H1 (cell line): Measurements from ENCODE around the gene AGR3. TPM values are rescaled to one million over a fixed set of nuclear protein-coding genes. Genes with fewer than 3 reads are reported as not detected.

Source experiments
- CEBPB ChIP-seq: IDR thresholded peaks from 2 replicates; pipeline ENCODE4 v1.6.1; 2012; ENCODE audit warnings: low read depth, low read length
- CHD1 ChIP-seq: IDR thresholded peaks from 2 replicates; pipeline ENCODE4 v1.6.1; 2012; ENCODE audit warnings: low read depth, low read length, improper control_type of control experiment
- NANOG ChIP-seq: IDR thresholded peaks from 2 replicates; pipeline ENCODE4 v1.6.1; 2011; ENCODE audit warnings: low read length, low read depth, mild to moderate bottlenecking, inconsistent platforms; ENCODE audit not compliant: insufficient read depth, poor library complexity, severe bottlenecking
- POLR2AphosphoS5 ChIP-seq: IDR thresholded peaks from 2 replicates; pipeline ENCODE4 v1.6.1; 2011; ENCODE audit warnings: low read depth, low read length
- RAD21 ChIP-seq, 2 experiments: IDR thresholded peaks in 1 of 2; conservative IDR thresholded peaks in 1 of 2; 2 replicates each; pipeline ENCODE4 v1.6.1; 2011; ENCODE audit warnings: low read depth in 2 of 2, low read length in 2 of 2, improper control_type of control experiment in 1 of 2, inconsistent platforms in 1 of 2, mild to moderate bottlenecking in 1 of 2, moderate library complexity in 1 of 2
- RNF2 ChIP-seq: fragments of 200-900, 300-1000 bp; sonication (generic); IDR thresholded peaks from 2 replicates; pipeline ENCODE4 v1.7.1; 2016; ENCODE audit warnings: borderline replicate concordance, low read depth, mild to moderate bottlenecking, antibody characterized with exemption, low read length; ENCODE audit not compliant: poor library complexity, severe bottlenecking; ENCODE audit errors: missing control alignments
- polyA plus RNA-seq, 7 experiments: library from polyadenylated mRNA; depleted of rRNA in 3 of 7; stranded (reverse) in 5 of 7; unstranded in 2 of 7; fragments of >200 nt in 5 of 7; fragments of 200-250 nt in 2 of 7; gene quantifications; 1 replicate in 5 of 7; 2 replicates in 1 of 7; 4 replicates in 1 of 7; pipeline versions ENCODE4 v1.2.1 to v1.2.3, GENCODE V29; 2011 to 2013; ENCODE audit warnings: missing spikeins in 2 of 7, mixed read lengths in 2 of 7
- total RNA-seq: library from RNA; stranded (reverse); fragmentation: NEBNext Ultra II Directional; extraction: Animal tissue kit (Norgen Biotek cat#: 25700); gene quantifications from 2 replicates; pipeline ENCODE4 v1.2.1, GENCODE V29; 2021
- TF ChIP-seq, protein P1 (sequence below), 3 experiments: IDR thresholded peaks; 1 replicate in 2 of 3; 2 replicates in 1 of 3; pipeline versions ENCODE4 v1.5.1 to v1.6.1; 2011; ENCODE audit warnings: low read length in 3 of 3, mild to moderate bottlenecking in 3 of 3, inconsistent platforms in 2 of 3, low read depth in 1 of 3, moderate library complexity in 1 of 3; ENCODE audit not compliant: insufficient read depth in 1 of 3; ENCODE audit errors: control extremely low read depth in 1 of 3

The AGR3 gene
- total and polyA plus RNA-seq, 2 of the 8 experiments (the other 6 are each of a cell fraction or from before 2014, with no cell fraction given), result not detected

DNA sequence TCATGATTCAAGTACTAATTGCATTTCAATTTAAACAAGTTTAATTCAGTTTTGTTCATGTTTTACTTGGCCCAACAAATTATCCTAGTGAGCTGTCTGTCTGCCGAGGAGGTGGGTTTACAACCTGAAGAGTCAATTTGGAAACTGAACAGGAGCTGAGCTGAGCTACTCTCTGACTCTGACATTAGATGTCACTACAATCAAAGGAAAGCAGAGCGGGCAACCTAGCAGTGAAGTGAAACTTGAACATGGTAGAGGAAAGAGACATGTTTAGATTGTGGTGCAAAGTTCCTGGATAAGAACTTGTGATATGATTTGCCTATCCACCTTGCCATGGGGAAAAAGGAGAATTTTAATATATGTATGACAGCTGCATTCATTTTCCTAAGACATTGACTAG lies 9.6 kb upstream of the AGR3 start (continued):
- TF ChIP-seq, protein P1, sequence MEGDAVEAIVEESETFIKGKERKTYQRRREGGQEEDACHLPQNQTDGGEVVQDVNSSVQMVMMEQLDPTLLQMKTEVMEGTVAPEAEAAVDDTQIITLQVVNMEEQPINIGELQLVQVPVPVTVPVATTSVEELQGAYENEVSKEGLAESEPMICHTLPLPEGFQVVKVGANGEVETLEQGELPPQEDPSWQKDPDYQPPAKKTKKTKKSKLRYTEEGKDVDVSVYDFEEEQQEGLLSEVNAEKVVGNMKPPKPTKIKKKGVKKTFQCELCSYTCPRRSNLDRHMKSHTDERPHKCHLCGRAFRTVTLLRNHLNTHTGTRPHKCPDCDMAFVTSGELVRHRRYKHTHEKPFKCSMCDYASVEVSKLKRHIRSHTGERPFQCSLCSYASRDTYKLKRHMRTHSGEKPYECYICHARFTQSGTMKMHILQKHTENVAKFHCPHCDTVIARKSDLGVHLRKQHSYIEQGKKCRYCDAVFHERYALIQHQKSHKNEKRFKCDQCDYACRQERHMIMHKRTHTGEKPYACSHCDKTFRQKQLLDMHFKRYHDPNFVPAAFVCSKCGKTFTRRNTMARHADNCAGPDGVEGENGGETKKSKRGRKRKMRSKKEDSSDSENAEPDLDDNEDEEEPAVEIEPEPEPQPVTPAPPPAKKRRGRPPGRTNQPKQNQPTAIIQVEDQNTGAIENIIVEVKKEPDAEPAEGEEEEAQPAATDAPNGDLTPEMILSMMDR (IDR thresholded peaks at IDR 0.05; ENCODE audit: control extremely low read depth in 1 of 3, insufficient read depth in 1 of 3, low read depth in 1 of 3, low read length in 3 of 3), result peak in 2 of 3 experiments; percentile 72; a peak in 3 of 4 replicates
- TF ChIP-seq POLR2AphosphoS5 (no peak), RAD21 (IDR thresholded peaks at IDR 0.05 in 1 of 2, conservative IDR thresholded peaks at IDR 0.05 in 1 of 2; ENCODE audit: low read depth in 2 of 2, low read length in 2 of 2) (peak; percentile 94 to 96), NANOG (no peak), CEBPB (no peak), RNF2 (no peak), CHD1 (no peak)
- TF ChIP-seq, all 59 proteins: peak for 3
